Measurements from ENCODE around the gene PDIA4. TPM values are rescaled to one million over a fixed set of nuclear protein-coding genes. Genes with fewer than 3 reads are reported as not detected.

PDIA4 gene
- total and polyA plus RNA-seq, 4 donors = 24.4 to 86.0 (median 63.9) TPM

- ATAC-seq (ENCODE audit: low FRiP score) (peak; percentile 82), DNase-seq (peak; percentile 79 to 83)
- Histone ChIP-seq H3K4me1 (ENCODE audit: control insufficient read depth in 1 of 2, insufficient read depth in 2 of 2, low read length in 2 of 2) (no peaks in the 10 kb centered on the region), H3K36me3 (ENCODE audit: control insufficient read depth in 1 of 2, insufficient read depth in 2 of 2, low read length in 1 of 2) (no peaks in the 10 kb centered on the region), H3K9me3 (ENCODE audit: control insufficient read depth, low read length) (no peaks in the 10 kb centered on the region), H3K4me3 (ENCODE audit: low read length in 2 of 2) (peak overlapping the region; percentile 53 to 90), H3K27ac (ENCODE audit: low read depth in 1 of 2, low read length in 2 of 2) (peak overlapping the region in 1 of 2 donors; percentile 46), H3K27me3 (ENCODE audit: control insufficient read depth in 1 of 2, insufficient read depth in 2 of 2, low read length in 1 of 2) (no peaks in the 10 kb centered on the region)
- WGBS, 2 donors = 0% methylated on average over 5 of the region's 5 CpGs
- intact Hi-C loops (cut with DNase I) = loop anchor here (1.0 to 10.0 kb wide), 6 partner anchors 81 to 388 kb away; partner anchors contain the start of gene EZH2 (in 1 of the 2)
Observed at GRCh38 chr7:148962823-148963582, 65.3 kb downstream of the PDIA4 start.

GRCh38 chr7:148962440-148962822 lies 65.9 kb downstream of the PDIA4 start:
- no peak overlapping the region for H3K27ac ChIP-seq (ENCODE audit: low read depth in 1 of 2, low read length in 2 of 2)
- H3K36me3 ChIP-seq (ENCODE audit: control insufficient read depth in 1 of 2, insufficient read depth in 2 of 2, low read length in 1 of 2) = no peaks in the 10 kb centered on the region
- H3K9me3 ChIP-seq (ENCODE audit: control insufficient read depth, low read length) = no peaks in the 10 kb centered on the region
- intact Hi-C loops (cut with DNase I) = loop anchor here (1.0 to 10.0 kb wide), 6 partner anchors 80 to 388 kb away; partner anchors contain the start of gene EZH2 (in 1 of the 2)
- DNase-seq (no peak), ATAC-seq (ENCODE audit: low FRiP score) (no peak)
- no peaks in the 10 kb centered on the region for H3K27me3 ChIP-seq (ENCODE audit: control insufficient read depth in 1 of 2, insufficient read depth in 2 of 2, low read length in 1 of 2)
- 9 to 13% methylated on average over 5 of the region's 5 CpGs for WGBS, 2 donors
- peak overlapping the region in 1 of 2 donors; percentile 53 for H3K4me3 ChIP-seq (ENCODE audit: low read length in 2 of 2)
- no peaks in the 10 kb centered on the region for H3K4me1 ChIP-seq (ENCODE audit: control insufficient read depth in 1 of 2, insufficient read depth in 2 of 2, low read length in 2 of 2)

GRCh38 chr7:148959726-148960125 lies 68.6 kb downstream of the PDIA4 start:
- H3K4me1 ChIP-seq (ENCODE audit: control insufficient read depth in 1 of 2, insufficient read depth in 2 of 2, low read length in 2 of 2) = no peaks in the 10 kb centered on the region
- no peak overlapping the region for H3K4me3 ChIP-seq (ENCODE audit: low read length in 2 of 2)
- no peaks in the 10 kb centered on the region for H3K9me3 ChIP-seq (ENCODE audit: control insufficient read depth, low read length)
- 75 to 78% methylated on average over 3 of the region's 3 CpGs for WGBS, 2 donors
- DNase-seq (no peak), ATAC-seq (ENCODE audit: low FRiP score) (no peak)
- intact Hi-C loops (cut with DNase I) = loop anchor here (5.0 to 10.0 kb wide), 4 partner anchors 77 to 382 kb away; partner anchors contain the start of gene EZH2 (in 1 of the 2)
- no peaks in the 10 kb centered on the region for H3K36me3 ChIP-seq (ENCODE audit: control insufficient read depth in 1 of 2, insufficient read depth in 2 of 2, low read length in 1 of 2)
- H3K27me3 ChIP-seq (ENCODE audit: control insufficient read depth in 1 of 2, insufficient read depth in 2 of 2, low read length in 1 of 2) = no peaks in the 10 kb centered on the region
- H3K27ac ChIP-seq (ENCODE audit: low read depth in 1 of 2, low read length in 2 of 2) = no peak overlapping the region

- no peaks in the 10 kb centered on the region for H3K9me3 ChIP-seq (ENCODE audit: control insufficient read depth, low read length)
- H3K4me1 ChIP-seq (ENCODE audit: control insufficient read depth in 1 of 2, insufficient read depth in 2 of 2, low read length in 2 of 2) = no peaks in the 10 kb centered on the region
- H3K27me3 ChIP-seq (ENCODE audit: control insufficient read depth in 1 of 2, insufficient read depth in 2 of 2, low read length in 1 of 2) = no peaks in the 10 kb centered on the region
- H3K36me3 ChIP-seq (ENCODE audit: control insufficient read depth in 1 of 2, insufficient read depth in 2 of 2, low read length in 1 of 2) = no peaks in the 10 kb centered on the region
- no peak for ATAC-seq (ENCODE audit: low FRiP score)
- no peak overlapping the region for H3K4me3 ChIP-seq (ENCODE audit: low read length in 2 of 2)
- no peak overlapping the region for H3K27ac ChIP-seq (ENCODE audit: low read depth in 1 of 2, low read length in 2 of 2)
- intact Hi-C loops (cut with DNase I) = no loop called here
- WGBS, 2 donors = 85 to 86% methylated on average over 9 of the region's 9 CpGs
- no peak for DNase-seq
Observed at GRCh38 chr7:148958061-148958460, 70.2 kb downstream of the PDIA4 start.

GRCh38 chr7:148954766-148955165 lies 73.5 kb downstream of the PDIA4 start:
- Histone ChIP-seq H3K27me3 (ENCODE audit: control insufficient read depth in 1 of 2, insufficient read depth in 2 of 2, low read length in 1 of 2) (no peaks in the 10 kb centered on the region), H3K27ac (ENCODE audit: low read depth in 1 of 2, low read length in 2 of 2) (no peak overlapping the region), H3K36me3 (ENCODE audit: control insufficient read depth in 1 of 2, insufficient read depth in 2 of 2, low read length in 1 of 2) (no peaks in the 10 kb centered on the region), H3K4me1 (ENCODE audit: control insufficient read depth in 1 of 2, insufficient read depth in 2 of 2, low read length in 2 of 2) (no peaks in the 10 kb centered on the region), H3K4me3 (ENCODE audit: low read length in 2 of 2) (no peak overlapping the region), H3K9me3 (ENCODE audit: control insufficient read depth, low read length) (no peaks in the 10 kb centered on the region)
- DNase-seq = no peak
- ATAC-seq (ENCODE audit: low FRiP score) = peak; percentile 48
- 91% methylated on average over 10 of the region's 10 CpGs for WGBS, 2 donors
- intact Hi-C loops (cut with DNase I) = no loop called here

GRCh38 chr7:148953676-148954075 lies 74.6 kb downstream of the PDIA4 start:
- Histone ChIP-seq H3K27ac (ENCODE audit: low read depth in 1 of 2, low read length in 2 of 2) (no peak overlapping the region), H3K27me3 (ENCODE audit: control insufficient read depth in 1 of 2, insufficient read depth in 2 of 2, low read length in 1 of 2) (no peaks in the 10 kb centered on the region), H3K9me3 (ENCODE audit: control insufficient read depth, low read length) (no peaks in the 10 kb centered on the region), H3K4me3 (ENCODE audit: low read length in 2 of 2) (no peak overlapping the region), H3K4me1 (ENCODE audit: control insufficient read depth in 1 of 2, insufficient read depth in 2 of 2, low read length in 2 of 2) (no peaks in the 10 kb centered on the region), H3K36me3 (ENCODE audit: control insufficient read depth in 1 of 2, insufficient read depth in 2 of 2, low read length in 1 of 2) (no peaks in the 10 kb centered on the region)
- 93% methylated on average over 3 of the region's 3 CpGs for WGBS, 2 donors
- intact Hi-C loops (cut with DNase I) = no loop called here
- ATAC-seq (ENCODE audit: low FRiP score) = no peak
- no peak for DNase-seq

Other genes with a start within 250 kb of the PDIA4 start
- 1 to 10 TPM; 1.3 to 4.1 TPM for gene EZH2, start 144.2 kb downstream of the PDIA4 start, total RNA-seq
- 1 to 10 TPM in 1 of 2 donors, under 1 TPM in 1; 0.75 to 1.3 TPM for gene EZH2, start 144.2 kb downstream of the PDIA4 start, polyA plus RNA-seq
- 1 to 10 TPM; 4.3 to 6.4 TPM for gene ZNF786, start 62.2 kb upstream of the PDIA4 start, total RNA-seq
- 1 to 10 TPM in 1 of 2 donors, under 1 TPM in 1; 0.63 to 3.4 TPM for gene ZNF786, start 62.2 kb upstream of the PDIA4 start, polyA plus RNA-seq
- 1 to 10 TPM; 1.0 to 1.3 TPM for gene ZNF425, start 97.8 kb upstream of the PDIA4 start, total RNA-seq
- 1 to 10 TPM; 1.9 to 2.1 TPM for gene ZNF425, start 97.8 kb upstream of the PDIA4 start, polyA plus RNA-seq
- gene ZNF398, start 118.9 kb upstream of the PDIA4 start, total RNA-seq = 10 to 100 TPM; 12.4 to 14.1 TPM
- 1 to 10 TPM; 2.6 to 3.4 TPM for gene ZNF398, start 118.9 kb upstream of the PDIA4 start, polyA plus RNA-seq
- gene ZNF282, start 167.0 kb upstream of the PDIA4 start, total RNA-seq = 10 to 100 TPM; 15.5 to 21.4 TPM
- 1 to 10 TPM; 5.3 to 8.9 TPM for gene ZNF282, start 167.0 kb upstream of the PDIA4 start, polyA plus RNA-seq
- 10 to 100 TPM in 1 of 2 donors, 1 to 10 TPM in 1; 7.8 to 11.7 TPM for gene ZNF212, start 211.1 kb upstream of the PDIA4 start, total RNA-seq
- gene ZNF212, start 211.1 kb upstream of the PDIA4 start, polyA plus RNA-seq = 10 to 100 TPM in 1 of 2 donors, 1 to 10 TPM in 1; 8.6 to 11.6 TPM
- gene ZNF783, start 233.7 kb upstream of the PDIA4 start, total RNA-seq = 10 to 100 TPM; 14.6 to 23.8 TPM
- gene ZNF783, start 233.7 kb upstream of the PDIA4 start, polyA plus RNA-seq = 10 to 100 TPM in 1 of 2 donors, 1 to 10 TPM in 1; 1.0 to 17.1 TPM

Data from aorta (tissue), 5 donors.